ENCODE measurements around the gene LRRC4C.
"Not testable (repeated sequence)": the region's sequence is repeated elsewhere in the genome, so short reads cannot be mapped to it uniquely, and the experiment has no call there.

LRRC4C gene

GRCh38 chr11:41102471-41102870 lies 357.0 kb downstream of the LRRC4C start:
- no peak for DNase-seq

GRCh38 chr11:41099654-41100053 lies 359.8 kb downstream of the LRRC4C start:
- no peak for DNase-seq

DNA sequence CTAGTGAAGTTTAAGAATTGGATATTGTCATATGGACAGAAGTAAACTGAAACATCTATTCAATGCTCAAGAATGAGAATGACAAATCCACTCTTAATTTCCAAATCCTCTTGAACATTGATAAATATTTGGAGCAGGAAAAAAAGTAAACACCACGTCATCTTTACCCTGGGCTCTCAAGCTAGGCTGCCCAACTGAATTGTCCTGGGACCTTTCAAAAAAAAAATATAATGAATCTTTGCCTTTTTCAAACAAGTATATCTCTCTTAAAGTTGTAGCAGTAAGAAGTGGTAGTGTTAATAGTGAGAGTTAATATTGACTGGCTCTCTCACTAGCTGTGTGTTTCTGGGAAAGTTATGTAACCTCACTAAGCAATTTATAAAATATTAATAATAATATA lies 374.3 kb downstream of the LRRC4C start:
- DNase-seq = no peak

GRCh38 chr11:41081756-41082285 lies 377.6 kb downstream of the LRRC4C start:
- no peak for DNase-seq

DNA sequence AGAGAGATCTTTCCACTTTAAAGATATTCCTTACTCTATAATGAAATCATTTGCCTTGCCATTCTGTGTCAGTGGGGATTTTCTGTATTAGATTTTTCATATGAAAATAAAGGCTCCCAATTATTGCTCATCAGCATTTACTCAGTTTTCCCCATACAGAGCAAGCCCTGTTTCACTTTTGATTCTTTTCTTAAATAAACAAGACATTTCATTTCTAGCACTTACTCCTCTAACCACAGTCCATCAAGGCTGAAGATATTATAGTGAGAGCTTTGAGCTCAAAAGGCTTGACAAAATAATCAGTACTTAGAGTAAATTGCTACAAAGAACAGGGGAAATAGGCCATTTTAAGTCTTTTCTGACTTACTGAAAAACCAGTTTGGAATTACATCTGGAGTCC lies 385.1 kb downstream of the LRRC4C start:
- no peak for DNase-seq

GRCh38 chr11:41065432-41065831 lies 394.0 kb downstream of the LRRC4C start:
- DNase-seq = no peak

- DNase-seq = no peak
Observed at GRCh38 chr11:41058138-41058537, 401.3 kb downstream of the LRRC4C start.

DNA sequence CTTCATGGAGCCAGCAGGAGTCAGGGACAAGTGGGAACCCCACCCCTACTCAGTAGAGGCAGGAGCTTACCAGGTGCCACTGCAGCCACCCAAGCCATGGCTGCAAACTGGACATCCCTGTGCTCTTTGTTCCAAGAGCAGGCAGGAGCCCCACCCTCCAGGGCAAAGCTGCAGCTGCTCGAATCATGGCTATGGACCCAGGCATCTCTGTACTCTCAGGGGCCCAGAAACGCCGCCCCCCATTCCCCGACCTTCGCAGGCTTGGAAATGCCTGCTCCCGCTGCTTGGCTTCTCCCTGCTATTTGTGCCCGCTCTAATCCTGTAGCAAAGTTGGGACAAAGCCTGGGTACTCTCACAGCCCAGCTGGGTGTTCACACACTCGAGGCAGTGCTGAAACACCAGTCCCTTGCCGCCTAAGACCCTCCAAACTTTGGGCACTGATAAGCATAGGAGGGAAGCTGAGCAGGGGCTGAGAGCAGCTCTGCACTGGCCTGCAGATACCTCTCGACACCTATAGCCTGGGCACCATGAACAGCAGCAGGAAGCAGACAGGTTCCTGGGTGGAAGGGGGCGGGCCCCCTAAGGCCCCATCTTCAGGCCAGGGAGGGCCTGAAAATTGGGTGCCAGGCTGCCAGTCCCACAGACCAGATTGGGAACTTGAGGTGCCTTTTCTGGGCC lies 402.4 kb downstream of the LRRC4C start:
- DNase-seq = no peak

- no peak for DNase-seq
Observed at GRCh38 chr11:41053894-41054293, 405.6 kb downstream of the LRRC4C start.

GRCh38 chr11:41051919-41052635 lies 407.4 kb downstream of the LRRC4C start:
- DNase-seq = no peak

GRCh38 chr11:41050791-41051190 lies 408.7 kb downstream of the LRRC4C start:
- DNase-seq = no peak

DNA sequence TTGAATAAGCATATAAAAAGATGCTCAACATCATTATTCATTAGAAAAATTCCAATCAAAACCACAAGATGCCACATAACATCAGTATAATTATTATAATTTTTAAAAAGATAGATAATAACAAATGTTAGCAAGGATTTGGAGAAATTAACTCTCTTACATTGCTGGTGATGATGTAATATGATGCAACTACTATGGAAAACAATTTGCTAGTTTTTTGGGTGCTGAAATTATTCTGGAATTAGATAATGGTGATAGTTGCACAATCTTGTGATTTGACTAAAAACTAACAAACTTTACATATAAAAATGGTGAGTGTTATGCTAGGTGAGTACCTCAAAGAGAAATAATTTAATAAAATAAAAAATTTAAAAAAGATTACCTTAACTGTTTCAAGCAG lies 412.2 kb downstream of the LRRC4C start:
- DNase-seq = no peak

- DNase-seq = no peak
Observed at GRCh38 chr11:41045266-41045665, 414.2 kb downstream of the LRRC4C start.

- DNase-seq = no peak
Observed at GRCh38 chr11:41044747-41045146, 414.7 kb downstream of the LRRC4C start.

DNA sequence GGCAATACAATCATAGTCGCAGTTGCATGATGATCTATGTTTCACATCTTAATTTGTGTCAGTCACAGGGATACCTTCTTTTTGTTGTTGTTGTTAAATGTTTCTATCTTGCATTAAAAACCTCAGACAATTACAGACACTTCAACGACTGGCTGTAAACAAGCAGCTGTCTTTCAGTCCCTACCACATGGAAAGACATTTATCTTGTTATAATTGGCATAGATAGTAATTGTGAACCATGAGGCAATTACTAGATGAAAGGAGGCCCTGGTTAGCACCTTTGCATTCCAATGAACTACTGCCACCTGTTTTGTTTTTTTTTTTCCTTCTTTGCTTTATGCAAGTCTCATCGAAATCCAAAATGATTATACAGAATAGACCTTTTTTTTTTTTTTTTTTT lies 416.8 kb downstream of the LRRC4C start:
- no peak for DNase-seq

DNA sequence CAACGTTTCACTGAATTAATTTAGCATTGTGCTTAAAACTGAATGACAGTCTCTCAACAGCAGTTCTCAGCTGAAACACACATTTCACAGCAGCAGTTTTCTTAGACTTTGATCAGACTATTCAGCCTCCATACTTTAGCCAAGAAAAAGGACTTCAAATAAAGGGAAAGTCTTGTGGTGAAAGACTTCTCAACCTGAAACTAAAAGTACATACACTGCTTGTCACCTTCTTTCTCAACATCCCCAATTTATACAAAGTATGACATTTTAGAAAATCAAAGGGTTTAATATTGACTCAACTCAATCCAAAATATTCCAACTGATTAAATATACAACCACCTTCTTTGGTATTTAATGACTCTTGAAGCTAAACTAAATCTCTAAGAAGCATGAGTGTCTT lies 419.0 kb downstream of the LRRC4C start:
- no peak for DNase-seq

GRCh38 chr11:41039592-41039991 lies 419.9 kb downstream of the LRRC4C start:
- DNase-seq = no peak

- no peak for DNase-seq
Observed at GRCh38 chr11:41031551-41032060, 427.8 kb downstream of the LRRC4C start.

- DNase-seq = no peak
Observed at GRCh38 chr11:41020259-41020658, 439.2 kb downstream of the LRRC4C start.

DNA sequence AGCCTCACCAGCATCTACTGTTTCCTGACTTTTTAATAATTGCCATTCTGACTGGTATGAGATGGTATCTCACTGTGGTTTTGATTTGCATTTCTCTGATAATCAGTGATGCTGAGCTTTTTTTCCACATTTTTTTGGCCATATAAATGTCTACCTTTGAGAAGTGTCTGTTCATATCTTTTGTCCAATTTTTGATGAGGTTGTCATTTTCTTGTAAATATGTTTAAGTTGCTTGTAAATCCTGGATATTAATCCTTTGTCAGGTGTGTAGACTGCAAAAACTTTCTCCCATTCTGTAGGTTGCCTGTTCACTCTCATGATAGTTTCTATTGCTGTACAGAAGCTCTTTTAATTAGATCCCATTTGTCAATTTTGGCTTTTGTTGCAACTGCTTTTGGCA lies 439.8 kb downstream of the LRRC4C start:
- DNase-seq = not testable (repeated sequence)

DNA sequence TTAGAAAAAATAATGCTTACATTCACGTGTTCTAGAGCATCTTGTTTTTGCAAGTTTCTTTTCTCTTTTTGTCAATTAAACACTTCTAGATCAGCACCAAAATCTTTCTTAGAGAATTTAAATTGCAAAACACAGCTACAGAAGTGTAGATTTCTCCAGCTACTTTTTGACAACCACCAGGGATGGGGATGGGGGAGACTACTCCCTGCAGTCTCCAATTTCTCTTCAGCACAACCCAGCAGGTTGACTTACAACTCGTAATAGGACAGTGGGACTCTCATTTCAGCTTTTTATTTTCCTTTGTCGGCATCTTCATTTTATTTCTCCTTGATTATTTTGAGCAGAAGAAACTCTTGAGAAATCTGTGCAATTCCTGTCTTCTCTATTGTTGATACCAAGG lies 441.2 kb downstream of the LRRC4C start:
- no peak for DNase-seq

DNA sequence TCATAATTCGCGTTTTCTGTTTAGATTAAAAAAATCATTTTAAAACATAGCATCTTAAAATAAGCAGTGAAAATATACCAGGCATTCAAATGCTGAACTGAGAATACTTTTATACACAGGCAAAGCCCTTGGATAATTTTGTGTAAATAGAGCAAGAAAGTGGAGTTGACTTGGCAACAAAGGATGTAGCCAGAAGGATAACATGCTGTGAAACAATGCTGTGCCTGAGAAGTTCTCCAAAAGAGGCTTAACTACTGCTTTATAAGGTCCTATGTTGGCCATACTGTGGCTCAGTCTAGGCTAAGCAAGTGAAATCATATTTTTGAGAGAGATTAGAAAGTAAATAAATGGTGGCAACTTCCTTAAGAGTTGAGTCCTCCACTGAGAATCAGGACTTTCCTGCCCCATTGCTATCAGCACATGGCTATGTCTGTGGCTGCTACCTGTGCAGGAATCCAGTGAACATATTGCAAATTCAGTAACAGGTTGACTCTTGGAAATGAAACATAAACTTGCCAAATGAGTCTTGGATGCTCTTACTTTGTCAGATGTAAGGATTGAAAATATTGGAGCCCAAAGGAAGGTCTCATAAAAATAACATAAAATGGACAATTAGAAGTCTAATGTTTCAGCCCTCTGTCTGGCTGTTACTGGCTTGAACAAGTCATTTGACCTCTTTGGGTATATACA lies 448.9 kb downstream of the LRRC4C start:
- DNase-seq = no peak

GRCh38 chr11:41005986-41006385 lies 453.5 kb downstream of the LRRC4C start:
- DNase-seq = no peak
